Neural cell (in vitro differentiated cells): ENCODE data around the gene CELF4. TPM values are rescaled to one million over a fixed set of nuclear protein-coding genes. Genes with fewer than 3 reads are reported as not detected.

Experiments
- H2AFZ ChIP-seq: fragments of 200-600, 300-800 bp; sonication (generic), shearing (Covaris generic); 2 replicates; pipeline ENCODE4 v1.6.0; 2014; ENCODE audit warnings: low read depth, mild to moderate bottlenecking, antibody characterized with exemption, low read length, moderate library complexity
- H3F3A ChIP-seq: fragments of 200-600 bp; shearing (Covaris generic); 2 replicates; pipeline ENCODE4 v1.6.1; 2016; ENCODE audit warnings: mild to moderate bottlenecking, moderate library complexity, mixed read lengths, antibody characterized with exemption, low read length; ENCODE audit not compliant: insufficient read depth, poor library complexity, severe bottlenecking
- H3K27ac ChIP-seq: fragments of 200-600, 300-800 bp; sonication (generic), shearing (Covaris generic); 2 replicates; pipeline ENCODE4 v1.5.1; 2014; ENCODE audit warnings: mild to moderate bottlenecking, low read length, moderate library complexity
- H3K27me3 ChIP-seq: fragments of 300-800, 200-600 bp; sonication (generic), shearing (Covaris generic); 2 replicates; pipeline ENCODE4 v1.6.0; 2014; ENCODE audit warnings: mild to moderate bottlenecking, low read depth, low read length, moderate library complexity; ENCODE audit not compliant: insufficient read depth
- H3K36me3 ChIP-seq: fragments of 300-800, 200-600 bp; sonication (generic), shearing (Covaris generic); 2 replicates; pipeline ENCODE4 v1.5.1; 2014; ENCODE audit warnings: mild to moderate bottlenecking, antibody characterized with exemption, low read length, moderate library complexity; ENCODE audit not compliant: insufficient read depth
- H3K4me2 ChIP-seq: fragments of 300-800, 200-600 bp; sonication (generic), shearing (Covaris generic); 2 replicates; pipeline ENCODE4 v1.6.0; 2014; ENCODE audit warnings: mild to moderate bottlenecking, low read length
- H3K4me3 ChIP-seq: fragments of 300-800, 200-600 bp; sonication (generic), shearing (Covaris generic); 2 replicates; pipeline ENCODE4 v1.5.1; 2014; ENCODE audit warnings: mild to moderate bottlenecking, low read length, moderate library complexity
- H3K79me2 ChIP-seq: fragments of 200-600 bp; shearing (Covaris generic); replicated peaks from 2 replicates; pipeline ENCODE4 v1.6.0; 2014; ENCODE audit warnings: mild to moderate bottlenecking, low read length, moderate library complexity; ENCODE audit not compliant: insufficient read depth
- H3K9ac ChIP-seq: fragments of 300-800, 200-600 bp; sonication (generic), shearing (Covaris generic); 2 replicates; pipeline ENCODE4 v1.6.1; 2016; ENCODE audit warnings: mild to moderate bottlenecking, low read length, mixed read lengths
- H3K9me2 ChIP-seq: fragments of 200-600 bp; shearing (Covaris generic); 2 replicates; pipeline ENCODE4 v1.6.1; 2016; ENCODE audit warnings: mild to moderate bottlenecking, low read length, mixed read lengths; ENCODE audit not compliant: insufficient read depth
- H3K9me3 ChIP-seq: fragments of 200-600, 300-800 bp; sonication (generic), shearing (Covaris generic); 2 replicates; pipeline ENCODE4 v1.6.1; 2016; ENCODE audit warnings: mild to moderate bottlenecking, mixed run types, low read length, moderate library complexity, mixed read lengths
- H4K20me1 ChIP-seq: fragments of 200-600 bp; shearing (Covaris generic); 2 replicates; pipeline ENCODE4 v1.6.1; 2016; ENCODE audit warnings: mild to moderate bottlenecking, mixed run types; ENCODE audit not compliant: insufficient read depth
- MXI1 ChIP-seq: fragments of 450-650 bp; conservative IDR thresholded peaks from 2 replicates; pipeline ENCODE4 v1.6.1; 2014; ENCODE audit warnings: antibody characterized with exemption, mild to moderate bottlenecking; ENCODE audit not compliant: poor library complexity, severe bottlenecking
- POLR2AphosphoS5 ChIP-seq: IDR thresholded peaks from 2 replicates; pipeline ENCODE4 v1.6.1; 2012
- RAD21 ChIP-seq: fragments of 450-650 bp; conservative IDR thresholded peaks from 2 replicates; pipeline ENCODE4 v1.6.1; 2014; ENCODE audit warnings: antibody characterized with exemption, mild to moderate bottlenecking, moderate library complexity
- REST ChIP-seq: IDR thresholded peaks from 2 replicates; pipeline ENCODE4 v1.6.1; 2012; ENCODE audit warnings: borderline replicate concordance
- SMC3 ChIP-seq: fragments of 450-650 bp; conservative IDR thresholded peaks from 2 replicates; pipeline ENCODE4 v1.6.1; 2014; ENCODE audit warnings: antibody characterized with exemption, mild to moderate bottlenecking, moderate library complexity; ENCODE audit not compliant: poor library complexity
- polyA plus RNA-seq: library from polyadenylated mRNA; depleted of rRNA; stranded (reverse); fragments of >200 nt; gene quantifications from 2 replicates; pipeline ENCODE4 v1.2.3, GENCODE V29; 2014
- TF ChIP-seq, protein P1 (sequence below): fragments of 450-650 bp; IDR thresholded peaks from 2 replicates; pipeline ENCODE4 v1.5.1; 2014; ENCODE audit warnings: antibody characterized with exemption, mild to moderate bottlenecking, moderate library complexity; ENCODE audit not compliant: poor library complexity, severe bottlenecking

The CELF4 gene
- polyA plus RNA-seq, 1 donor from 2014 or later = 191 TPM

DNA sequence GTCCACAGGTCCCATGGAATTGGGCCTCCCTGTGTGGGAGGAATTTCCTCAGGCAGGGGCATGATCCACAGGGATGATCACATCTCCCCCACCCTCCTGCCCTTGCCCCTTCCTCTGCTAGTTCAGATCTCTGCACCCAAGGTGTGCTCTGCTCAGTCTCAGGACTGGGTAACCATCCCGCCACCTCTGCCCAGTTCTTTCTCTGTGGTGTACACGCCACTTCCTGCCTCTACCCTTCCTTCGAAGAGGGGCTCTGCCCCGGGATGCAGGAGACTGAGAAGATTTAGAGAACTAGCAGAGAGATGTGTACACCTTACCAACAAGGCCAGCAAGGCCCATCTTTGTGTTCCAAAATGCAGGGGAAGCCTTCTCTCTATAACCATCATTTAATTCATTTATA lies 160.4 kb downstream of the CELF4 start:
- no peaks in the 10 kb centered on the region for H3K36me3 ChIP-seq
- H3K9ac ChIP-seq = no peak overlapping the region
- H3K4me2 ChIP-seq = no peak overlapping the region
- TF ChIP-seq POLR2AphosphoS5 = no peak
- TF ChIP-seq RAD21 = no peak
- no peak for TF ChIP-seq SMC3
- TF ChIP-seq, protein P1, sequence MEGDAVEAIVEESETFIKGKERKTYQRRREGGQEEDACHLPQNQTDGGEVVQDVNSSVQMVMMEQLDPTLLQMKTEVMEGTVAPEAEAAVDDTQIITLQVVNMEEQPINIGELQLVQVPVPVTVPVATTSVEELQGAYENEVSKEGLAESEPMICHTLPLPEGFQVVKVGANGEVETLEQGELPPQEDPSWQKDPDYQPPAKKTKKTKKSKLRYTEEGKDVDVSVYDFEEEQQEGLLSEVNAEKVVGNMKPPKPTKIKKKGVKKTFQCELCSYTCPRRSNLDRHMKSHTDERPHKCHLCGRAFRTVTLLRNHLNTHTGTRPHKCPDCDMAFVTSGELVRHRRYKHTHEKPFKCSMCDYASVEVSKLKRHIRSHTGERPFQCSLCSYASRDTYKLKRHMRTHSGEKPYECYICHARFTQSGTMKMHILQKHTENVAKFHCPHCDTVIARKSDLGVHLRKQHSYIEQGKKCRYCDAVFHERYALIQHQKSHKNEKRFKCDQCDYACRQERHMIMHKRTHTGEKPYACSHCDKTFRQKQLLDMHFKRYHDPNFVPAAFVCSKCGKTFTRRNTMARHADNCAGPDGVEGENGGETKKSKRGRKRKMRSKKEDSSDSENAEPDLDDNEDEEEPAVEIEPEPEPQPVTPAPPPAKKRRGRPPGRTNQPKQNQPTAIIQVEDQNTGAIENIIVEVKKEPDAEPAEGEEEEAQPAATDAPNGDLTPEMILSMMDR = no peak
- H3K9me2 ChIP-seq = no peaks in the 10 kb centered on the region
- peaks cover 3% of the 10 kb centered on the region for H4K20me1 ChIP-seq
- H3K9me3 ChIP-seq = no peaks in the 10 kb centered on the region
- H3K4me3 ChIP-seq = no peak overlapping the region
- H3K79me2 ChIP-seq = peaks cover 2% of the 10 kb centered on the region
- no peak overlapping the region for H3K27ac ChIP-seq
- no peak overlapping the region for H2AFZ ChIP-seq
- no peaks in the 10 kb centered on the region for H3F3A ChIP-seq
- no peaks in the 10 kb centered on the region for H3K27me3 ChIP-seq

DNA sequence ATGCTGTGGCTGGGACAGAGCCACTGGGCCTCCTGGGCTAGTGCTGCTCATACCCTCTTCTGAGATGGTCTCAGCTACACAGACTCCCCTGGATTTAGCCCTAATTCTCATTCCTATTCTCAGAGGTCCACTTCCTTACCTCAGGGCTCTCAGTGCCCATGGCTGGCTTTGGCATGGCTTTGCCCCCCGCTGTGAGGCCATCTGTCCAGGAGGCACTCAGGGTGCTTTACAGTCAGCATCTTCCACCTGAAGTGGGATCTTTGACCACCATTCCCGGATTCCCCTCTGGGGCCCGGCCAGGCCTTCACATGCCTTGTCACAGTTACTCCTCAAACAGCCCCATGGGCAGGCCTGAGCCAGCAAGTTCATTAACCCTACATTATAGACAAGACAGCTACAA lies 161.8 kb downstream of the CELF4 start:
- TF ChIP-seq MXI1 = no peak
- no peak for TF ChIP-seq REST
- TF ChIP-seq, protein P1 = no peak
- no peak for TF ChIP-seq POLR2AphosphoS5
- Histone ChIP-seq H3K9me2 (no peaks in the 10 kb centered on the region), H3K4me2 (no peak overlapping the region), H3K4me3 (no peak overlapping the region), H3K9me3 (no peaks in the 10 kb centered on the region), H3K27me3 (no peaks in the 10 kb centered on the region), H2AFZ (no peak overlapping the region), H4K20me1 (peaks cover 3% of the 10 kb centered on the region), H3K9ac (no peak overlapping the region), H3K79me2 (peaks cover 2% of the 10 kb centered on the region), H3F3A (no peaks in the 10 kb centered on the region), H3K36me3 (no peaks in the 10 kb centered on the region), H3K27ac (no peak overlapping the region)
